NCI-H1694 treated with DMSO at 0.1 percent for 48 hours (cell line): ENCODE results near the gene LIN7B.

ENCODE experiments used
- DNase-seq: peaks from one replicate; lab custom pipeline; 2025; lab: John Stamatoyannopoulos, UW

Gene LIN7B

DNA sequence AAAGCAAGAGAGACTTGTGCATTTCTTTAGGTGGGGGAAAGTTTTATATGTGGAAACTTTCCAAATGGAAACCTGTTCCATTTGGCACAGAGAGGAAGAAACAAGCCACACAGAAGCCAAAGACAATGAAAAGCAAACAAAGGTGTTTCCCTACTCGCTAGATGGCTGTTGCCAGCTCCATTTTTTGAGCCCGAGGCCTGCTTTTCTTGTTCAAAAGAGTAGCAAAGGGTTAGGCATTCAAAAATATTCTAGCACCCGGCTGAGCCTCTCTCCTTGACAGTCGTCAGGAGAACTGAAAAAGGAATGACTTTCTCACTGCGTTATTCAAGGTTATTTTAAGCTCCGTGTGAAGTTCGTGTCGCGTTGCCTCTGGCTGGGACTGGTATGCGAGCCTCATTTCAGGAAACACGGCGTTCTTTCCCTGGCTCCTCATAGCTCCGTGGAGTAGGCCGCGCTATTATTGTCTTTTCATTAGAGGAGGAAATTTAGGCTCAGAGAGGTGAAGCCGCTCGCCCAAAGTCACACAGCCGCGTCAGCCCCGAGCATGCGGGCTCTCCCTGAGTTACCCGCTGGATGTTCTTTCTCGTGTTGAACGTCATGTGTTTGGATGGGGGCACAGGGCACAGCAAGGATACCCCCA is 51.1 kb downstream of the LIN7B start:
- DNase-seq: no peak

DNA sequence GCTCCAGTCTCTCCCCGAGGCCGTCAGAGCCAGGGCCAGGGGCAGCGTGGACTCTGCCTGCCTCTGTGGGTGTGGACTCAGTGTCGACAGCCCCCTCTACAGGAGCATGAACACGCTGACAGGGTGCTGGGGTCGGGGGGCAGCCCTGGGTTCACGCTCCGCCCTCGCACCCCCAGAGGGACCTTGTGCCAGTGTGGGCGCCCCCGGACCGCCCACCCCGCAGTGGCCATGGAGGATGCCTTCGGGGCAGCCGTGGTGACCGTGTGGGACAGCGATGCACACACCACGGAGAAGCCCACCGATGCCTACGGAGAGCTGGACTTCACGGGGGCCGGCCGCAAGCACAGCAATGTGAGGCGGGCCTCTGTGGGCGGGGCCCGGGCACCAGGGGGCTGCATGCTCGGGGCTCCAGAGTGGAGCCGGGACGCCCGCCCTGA is 51.7 kb downstream of the LIN7B start:
- DNase-seq: no peak

DNA sequence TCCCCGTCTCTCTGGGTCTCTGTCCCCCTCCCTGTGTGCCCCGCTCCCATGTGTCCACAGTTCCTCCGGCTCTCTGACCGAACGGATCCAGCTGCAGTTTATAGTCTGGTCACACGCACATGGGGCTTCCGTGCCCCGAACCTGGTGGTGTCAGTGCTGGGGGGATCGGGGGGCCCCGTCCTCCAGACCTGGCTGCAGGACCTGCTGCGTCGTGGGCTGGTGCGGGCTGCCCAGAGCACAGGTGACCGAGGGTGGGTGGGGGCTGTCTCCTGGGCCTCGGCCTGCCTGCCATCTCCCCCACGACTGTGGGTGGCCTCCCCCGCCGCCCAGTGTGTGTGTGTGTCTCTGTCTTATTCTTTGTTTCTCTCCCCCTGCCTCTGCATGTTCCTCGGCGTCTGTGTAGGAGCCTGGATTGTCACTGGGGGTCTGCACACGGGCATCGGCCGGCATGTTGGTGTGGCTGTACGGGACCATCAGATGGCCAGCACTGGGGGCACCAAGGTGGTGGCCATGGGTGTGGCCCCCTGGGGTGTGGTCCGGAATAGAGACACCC is 53.8 kb downstream of the LIN7B start:
- DNase-seq: no peak
